ENCODE measurements around the gene NRXN3.
A peak's percentile ranks its signal among the peaks of the same experiment; 100 is the strongest.
"Not testable (repeated sequence)": the region's sequence is repeated elsewhere in the genome, so short reads cannot be mapped to it uniquely, and the experiment has no call there.

NRXN3 gene

GRCh38 chr14:79016828-79017505, 846.8 kb downstream of the NRXN3 start:
- no peak for TF ChIP-seq Cebpa-rat (IDR thresholded peaks at IDR 0.05)
- H3K4me1 ChIP-seq, result no peaks in the 10 kb centered on the region
- H4K20me1 ChIP-seq, result no peaks in the 10 kb centered on the region
- H3K27me3 ChIP-seq, result no peaks in the 10 kb centered on the region
- no peak overlapping the region for H3K4me3 ChIP-seq
- H3K4me2 ChIP-seq, result no peak overlapping the region
- H3K36me3 ChIP-seq, result no peaks in the 10 kb centered on the region
- peaks cover 0 to 5% (median 0%) of the 10 kb centered on the region in 11 experiments; a peak in 2 of 22 replicates for H3K9me3 ChIP-seq (replicated peaks in 1 of 11)
- no peak overlapping the region for H3K9ac ChIP-seq
- H3K27ac ChIP-seq, result no peak overlapping the region

GRCh38 chr14:79017561-79017960, 847.4 kb downstream of the NRXN3 start:
- no peak overlapping the region for H3K4me3 ChIP-seq
- H3K9ac ChIP-seq, result no peak overlapping the region
- no peak for TF ChIP-seq Cebpa-rat (IDR thresholded peaks at IDR 0.05)
- no peaks in the 10 kb centered on the region for H3K27me3 ChIP-seq
- H3K9me3 ChIP-seq (replicated peaks in 1 of 11), result peaks cover 0 to 5% (median 0%) of the 10 kb centered on the region in 11 experiments; a peak in 2 of 22 replicates
- H4K20me1 ChIP-seq, result no peaks in the 10 kb centered on the region
- no peaks in the 10 kb centered on the region for H3K36me3 ChIP-seq
- H3K4me1 ChIP-seq, result no peaks in the 10 kb centered on the region
- no peak overlapping the region for H3K27ac ChIP-seq
- H3K4me2 ChIP-seq, result no peak overlapping the region

DNA sequence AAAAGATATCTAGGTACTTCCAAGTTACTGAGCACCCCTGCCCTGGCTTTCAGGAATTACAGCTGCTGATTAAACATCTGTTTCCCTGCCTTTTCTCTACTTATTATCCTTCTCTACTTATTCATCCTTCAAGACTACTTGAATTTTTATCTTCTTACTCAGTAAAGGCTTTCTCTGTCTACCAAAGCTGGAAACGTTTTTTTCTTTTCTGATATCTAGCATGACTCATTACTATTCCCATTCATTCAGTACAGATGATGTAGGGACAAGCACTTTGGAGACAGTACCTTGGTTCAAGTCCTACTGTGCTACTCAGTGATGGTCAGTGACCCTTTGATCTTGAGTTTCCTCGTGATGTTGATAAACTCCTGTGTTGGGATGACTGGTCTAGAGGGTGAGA, 848.7 kb downstream of the NRXN3 start:
- Histone ChIP-seq H3K4me1 (no peaks in the 10 kb centered on the region), H3K9ac (no peak overlapping the region), H4K20me1 (no peaks in the 10 kb centered on the region), H3K36me3 (no peaks in the 10 kb centered on the region), H3K27ac (no peak overlapping the region), H3K27me3 (no peaks in the 10 kb centered on the region), H3K4me2 (no peak overlapping the region), H3K9me3 (replicated peaks in 1 of 11) (peaks cover 0 to 8% (median 0%) of the 10 kb centered on the region in 11 experiments; a peak in 6 of 22 replicates), H3K4me3 (no peak overlapping the region)
- TF ChIP-seq Cebpa-rat (IDR thresholded peaks at IDR 0.05), result no peak

- not testable (repeated sequence) for H3K27me3 ChIP-seq; H3K9me3 ChIP-seq (replicated peaks in 1 of 11); H3K4me2 ChIP-seq; H3K4me3 ChIP-seq; H3K27ac ChIP-seq; H3K9ac ChIP-seq; H3K36me3 ChIP-seq; H4K20me1 ChIP-seq; H3K4me1 ChIP-seq
Measured at GRCh38 chr14:79019898-79020297, 849.7 kb downstream of the NRXN3 start.

GRCh38 chr14:79021766-79022165, 851.6 kb downstream of the NRXN3 start:
- Histone ChIP-seq H3K27ac (no peak overlapping the region), H3K4me2 (no peak overlapping the region), H3K4me1 (no peaks in the 10 kb centered on the region), H4K20me1 (no peaks in the 10 kb centered on the region), H3K36me3 (no peaks in the 10 kb centered on the region), H3K4me3 (no peak overlapping the region), H3K9me3 (replicated peaks in 1 of 11) (peaks cover 0 to 19% (median 5%) of the 10 kb centered on the region in 11 experiments; a peak in 8 of 22 replicates), H3K9ac (no peak overlapping the region), H3K27me3 (no peaks in the 10 kb centered on the region)
- no peak for TF ChIP-seq Cebpa-rat (IDR thresholded peaks at IDR 0.05)

DNA sequence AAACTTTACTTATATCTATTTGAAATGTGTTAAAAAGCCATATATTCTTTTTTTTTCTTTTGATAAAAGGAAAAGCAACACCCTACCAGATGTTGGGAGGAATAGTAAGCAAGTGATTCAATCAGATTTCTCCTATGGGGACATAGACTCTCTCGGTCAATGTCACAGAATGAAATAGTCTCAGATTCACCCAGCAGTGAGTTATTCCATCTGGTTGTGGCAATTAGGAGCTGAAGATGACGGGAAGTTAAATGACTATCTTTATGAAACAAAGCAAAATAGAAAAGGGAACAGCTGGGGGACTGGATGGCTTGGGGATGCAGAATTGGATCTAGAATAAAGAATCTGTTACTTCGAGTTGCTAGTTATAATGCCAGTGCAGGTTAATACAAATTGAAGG, 857.0 kb downstream of the NRXN3 start:
- Histone ChIP-seq H3K4me3 (no peak overlapping the region), H3K36me3 (no peaks in the 10 kb centered on the region), H3K27me3 (no peaks in the 10 kb centered on the region), H4K20me1 (no peaks in the 10 kb centered on the region), H3K4me2 (peak overlapping the region in 2 of 11 experiments; percentile 32 to 57; a peak in 1 of 22 replicates), H3K9ac (no peak overlapping the region), H3K27ac (no peak overlapping the region), H3K9me3 (replicated peaks in 1 of 11) (peaks cover 0 to 19% (median 5%) of the 10 kb centered on the region in 11 experiments; a peak in 8 of 22 replicates), H3K4me1 (peaks cover 0 to 23% (median 0%) of the 10 kb centered on the region in 10 experiments; a peak in 8 of 20 replicates)
- no peak for TF ChIP-seq Cebpa-rat (IDR thresholded peaks at IDR 0.05)

DNA sequence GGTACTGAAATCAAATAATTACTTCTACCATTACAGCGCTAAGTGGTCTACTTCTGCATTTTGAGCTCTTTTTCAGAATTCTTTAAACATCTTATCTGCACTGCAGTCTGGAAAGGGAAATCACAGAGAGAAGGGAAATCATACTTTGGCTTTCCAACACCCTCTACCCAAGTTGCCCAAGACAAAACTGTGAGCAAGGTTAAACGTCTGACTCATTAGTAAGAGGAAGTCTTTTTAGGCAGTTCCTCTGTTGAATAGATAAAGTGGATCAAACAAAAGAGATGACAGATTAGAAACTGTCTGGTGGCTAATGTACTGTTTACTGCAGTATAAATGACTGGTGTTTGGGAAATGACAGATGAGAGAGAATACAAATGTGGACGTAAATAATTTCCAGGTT, 858.1 kb downstream of the NRXN3 start:
- Histone ChIP-seq H3K4me3 (no peak overlapping the region), H3K4me1 (peaks cover 0 to 23% (median 0%) of the 10 kb centered on the region in 10 experiments; a peak in 8 of 20 replicates), H3K9ac (no peak overlapping the region), H3K27me3 (no peaks in the 10 kb centered on the region), H3K27ac (peak overlapping the region in 3 of 11 experiments; percentile 34 to 53 (median 35); a peak in 6 of 22 replicates), H4K20me1 (no peaks in the 10 kb centered on the region), H3K9me3 (replicated peaks in 1 of 11) (peaks cover 0 to 16% (median 5%) of the 10 kb centered on the region in 11 experiments; a peak in 8 of 22 replicates), H3K4me2 (peak overlapping the region in 4 of 11 experiments; percentile 16 to 57 (median 44); a peak in 7 of 22 replicates), H3K36me3 (no peaks in the 10 kb centered on the region)
- TF ChIP-seq Cebpa-rat (IDR thresholded peaks at IDR 0.05), result peak in 1 of 11 experiments; percentile 38; a peak in 1 of 22 replicates

DNA sequence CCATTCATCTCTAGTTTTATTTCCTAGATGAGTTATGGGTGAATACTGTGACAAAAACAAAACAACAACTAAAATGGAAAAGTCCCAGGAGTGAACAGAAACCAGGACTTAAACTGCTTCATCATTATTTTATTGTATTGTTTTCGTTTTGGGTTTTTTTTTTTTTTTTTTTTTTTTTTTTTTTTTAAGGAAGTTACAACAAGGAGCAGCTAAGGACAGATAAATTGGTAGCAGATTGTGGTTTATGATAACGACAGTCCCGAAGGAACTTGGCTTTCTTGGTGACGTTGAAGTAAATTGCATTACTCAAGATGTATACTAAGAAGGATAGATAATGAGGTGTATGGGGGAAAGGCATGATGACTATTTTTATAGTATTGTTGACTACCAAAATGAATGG, 866.3 kb downstream of the NRXN3 start:
- peaks cover 0 to 13% (median 6%) of the 10 kb centered on the region in 11 experiments; a peak in 7 of 22 replicates for H3K9me3 ChIP-seq (replicated peaks in 1 of 11)

GRCh38 chr14:79037106-79037505, 866.9 kb downstream of the NRXN3 start:
- Histone ChIP-seq H3K36me3 (no peaks in the 10 kb centered on the region), H4K20me1 (no peaks in the 10 kb centered on the region), H3K9ac (no peak overlapping the region), H3K4me1 (peaks cover 0 to 24% (median 6%) of the 10 kb centered on the region in 10 experiments; a peak in 8 of 20 replicates), H3K4me3 (no peak overlapping the region), H3K9me3 (replicated peaks in 1 of 11) (peaks cover 0 to 13% (median 6%) of the 10 kb centered on the region in 11 experiments; a peak in 7 of 22 replicates), H3K27me3 (no peaks in the 10 kb centered on the region), H3K4me2 (peak overlapping the region in 4 of 11 experiments; percentile 29 to 67 (median 51); a peak in 6 of 22 replicates), H3K27ac (peak overlapping the region in 3 of 11 experiments; percentile 38 to 57 (median 40); a peak in 3 of 22 replicates)
- TF ChIP-seq Cebpa-rat (IDR thresholded peaks at IDR 0.05), result no peak

More for the DNA sequence above, 866.3 kb downstream of the NRXN3 start:
- 0 out of 22 replicates have a peak overlapping the region, but pooled peaks of 1 of the 11 experiments have one; percentile 26 for H3K9ac ChIP-seq
- H3K4me2 ChIP-seq, result peak overlapping the region in 4 of 11 experiments; percentile 29 to 67 (median 51); a peak in 6 of 22 replicates
- H3K27ac ChIP-seq, result peak overlapping the region in 4 of 11 experiments; percentile 18 to 58 (median 48); a peak in 4 of 22 replicates
- H4K20me1 ChIP-seq, result no peaks in the 10 kb centered on the region
- no peaks in the 10 kb centered on the region for H3K27me3 ChIP-seq
- no peak for TF ChIP-seq Cebpa-rat (IDR thresholded peaks at IDR 0.05)
- peaks cover 0 to 24% (median 6%) of the 10 kb centered on the region in 10 experiments; a peak in 8 of 20 replicates for H3K4me1 ChIP-seq
- peak overlapping the region in 1 of 10 experiments; percentile 26; a peak in 1 of 20 replicates for H3K4me3 ChIP-seq
- no peaks in the 10 kb centered on the region for H3K36me3 ChIP-seq

All from BLaER1 treated with 17β-estradiol and CSF1 and Interleukin-3, amounts not matched to agents 10 nM and 100 nM (cell line).